Measurements from ENCODE around the gene ZNF385B.
"Not testable (repeated sequence)": the region's sequence is repeated elsewhere in the genome, so short reads cannot be mapped to it uniquely, and the experiment has no call there.

The ZNF385B gene

GRCh38 chr2:179645047-179645446 is 216.4 kb downstream of the ZNF385B start:
- Histone ChIP-seq H3K56ac (ENCODE audit: low read length) (no peak overlapping the region), H2AK5ac (ENCODE audit: low read length) (no peak overlapping the region), H2BK120ac (ENCODE audit: low read depth, low read length) (no peak overlapping the region), H3K4me1 (ENCODE audit: control insufficient read depth, low read depth, low read length) (no peaks in the 10 kb centered on the region), H3K27me3 (ENCODE audit: insufficient read depth, low read length, poor library complexity) (no peaks in the 10 kb centered on the region), H3K4me3 (ENCODE audit: low read length) (no peak overlapping the region), H2BK5ac (ENCODE audit: low read length) (no peak overlapping the region), H3K4ac (ENCODE audit: low read depth, low read length) (no peak overlapping the region), H3K18ac (ENCODE audit: low read length) (no peak overlapping the region), H4K5ac (ENCODE audit: low read length) (no peak overlapping the region), H3K27ac (ENCODE audit: low read depth, low read length) (no peak overlapping the region), H3K9ac (ENCODE audit: low read length) (no peak overlapping the region), H3K23ac (ENCODE audit: low read length) (no peak overlapping the region), H3K79me2 (ENCODE audit: control insufficient read depth, insufficient read depth, low read length) (no peaks in the 10 kb centered on the region), H3K36me3 (ENCODE audit: control insufficient read depth, insufficient read depth, low read length) (no peaks in the 10 kb centered on the region), H3K4me2 (ENCODE audit: low read length) (no peak overlapping the region), H3K79me1 (ENCODE audit: low read length) (no peaks in the 10 kb centered on the region), H4K8ac (ENCODE audit: low read depth, low read length) (no peak overlapping the region), H2BK15ac (replicated peaks; ENCODE audit: low read depth) (no peak overlapping the region)
- no peak for DNase-seq
- no CpG with 5 or more reads among the region's 2 CpGs for WGBS (ENCODE audit: extremely low coverage, insufficient coverage, low lambda C conversion rate)

- no peak for DNase-seq
- no peaks in the 10 kb centered on the region for H3K36me3 ChIP-seq (ENCODE audit: control insufficient read depth, insufficient read depth, low read length)
- H3K4ac ChIP-seq (ENCODE audit: low read depth, low read length), result no peak overlapping the region
- H4K8ac ChIP-seq (ENCODE audit: low read depth, low read length), result no peak overlapping the region
- H4K5ac ChIP-seq (ENCODE audit: low read length), result no peak overlapping the region
- H3K27ac ChIP-seq (ENCODE audit: low read depth, low read length), result no peak overlapping the region
- no peaks in the 10 kb centered on the region for H3K79me2 ChIP-seq (ENCODE audit: control insufficient read depth, insufficient read depth, low read length)
- no CpG with 5 or more reads among the region's 2 CpGs for WGBS (ENCODE audit: extremely low coverage, insufficient coverage, low lambda C conversion rate)
- H3K27me3 ChIP-seq (ENCODE audit: insufficient read depth, low read length, poor library complexity), result no peaks in the 10 kb centered on the region
- no peak overlapping the region for H3K18ac ChIP-seq (ENCODE audit: low read length)
- H3K56ac ChIP-seq (ENCODE audit: low read length), result no peak overlapping the region
- no peak overlapping the region for H3K9ac ChIP-seq (ENCODE audit: low read length)
- H3K79me1 ChIP-seq (ENCODE audit: low read length), result no peaks in the 10 kb centered on the region
- H3K4me3 ChIP-seq (ENCODE audit: low read length), result no peak overlapping the region
- no peak overlapping the region for H3K23ac ChIP-seq (ENCODE audit: low read length)
- no peak overlapping the region for H2BK5ac ChIP-seq (ENCODE audit: low read length)
- no peak overlapping the region for H2AK5ac ChIP-seq (ENCODE audit: low read length)
- H2BK120ac ChIP-seq (ENCODE audit: low read depth, low read length), result no peak overlapping the region
- H2BK15ac ChIP-seq (replicated peaks; ENCODE audit: low read depth), result no peak overlapping the region
- H3K4me1 ChIP-seq (ENCODE audit: control insufficient read depth, low read depth, low read length), result no peaks in the 10 kb centered on the region
- no peak overlapping the region for H3K4me2 ChIP-seq (ENCODE audit: low read length)
These were observed 218.9 kb downstream of the ZNF385B start for GRCh38 chr2:179642462-179642861.

- Histone ChIP-seq H3K4me3 (ENCODE audit: low read length) (no peak overlapping the region), H3K18ac (ENCODE audit: low read length) (no peak overlapping the region), H4K8ac (ENCODE audit: low read depth, low read length) (no peak overlapping the region), H3K79me2 (ENCODE audit: control insufficient read depth, insufficient read depth, low read length) (no peaks in the 10 kb centered on the region), H3K56ac (ENCODE audit: low read length) (no peak overlapping the region), H3K27ac (ENCODE audit: low read depth, low read length) (no peak overlapping the region), H3K36me3 (ENCODE audit: control insufficient read depth, insufficient read depth, low read length) (no peaks in the 10 kb centered on the region), H2BK120ac (ENCODE audit: low read depth, low read length) (no peak overlapping the region), H2BK5ac (ENCODE audit: low read length) (no peak overlapping the region), H4K5ac (ENCODE audit: low read length) (no peak overlapping the region), H3K23ac (ENCODE audit: low read length) (no peak overlapping the region), H3K4me2 (ENCODE audit: low read length) (no peak overlapping the region), H3K9ac (ENCODE audit: low read length) (no peak overlapping the region), H2AK5ac (ENCODE audit: low read length) (no peak overlapping the region), H3K4ac (ENCODE audit: low read depth, low read length) (no peak overlapping the region), H3K27me3 (ENCODE audit: insufficient read depth, low read length, poor library complexity) (no peaks in the 10 kb centered on the region), H3K79me1 (ENCODE audit: low read length) (no peaks in the 10 kb centered on the region), H2BK15ac (replicated peaks; ENCODE audit: low read depth) (no peak overlapping the region), H3K4me1 (ENCODE audit: control insufficient read depth, low read depth, low read length) (no peaks in the 10 kb centered on the region)
- DNase-seq, result no peak
- WGBS (ENCODE audit: extremely low coverage, insufficient coverage, low lambda C conversion rate), result no CpG with 5 or more reads among the region's 2 CpGs
These were observed 224.4 kb downstream of the ZNF385B start for GRCh38 chr2:179636995-179637394.

GRCh38 chr2:179636100-179636980 is 225.1 kb downstream of the ZNF385B start:
- H2BK15ac ChIP-seq (replicated peaks; ENCODE audit: low read depth), result no peak overlapping the region
- no peak overlapping the region for H3K27ac ChIP-seq (ENCODE audit: low read depth, low read length)
- no peaks in the 10 kb centered on the region for H3K27me3 ChIP-seq (ENCODE audit: insufficient read depth, low read length, poor library complexity)
- no peak overlapping the region for H3K4ac ChIP-seq (ENCODE audit: low read depth, low read length)
- H3K4me3 ChIP-seq (ENCODE audit: low read length), result no peak overlapping the region
- no peak overlapping the region for H3K56ac ChIP-seq (ENCODE audit: low read length)
- H2BK120ac ChIP-seq (ENCODE audit: low read depth, low read length), result no peak overlapping the region
- no peak overlapping the region for H4K5ac ChIP-seq (ENCODE audit: low read length)
- H3K18ac ChIP-seq (ENCODE audit: low read length), result no peak overlapping the region
- no peaks in the 10 kb centered on the region for H3K79me1 ChIP-seq (ENCODE audit: low read length)
- H3K4me2 ChIP-seq (ENCODE audit: low read length), result no peak overlapping the region
- no peak overlapping the region for H3K9ac ChIP-seq (ENCODE audit: low read length)
- H3K4me1 ChIP-seq (ENCODE audit: control insufficient read depth, low read depth, low read length), result no peaks in the 10 kb centered on the region
- H3K36me3 ChIP-seq (ENCODE audit: control insufficient read depth, insufficient read depth, low read length), result no peaks in the 10 kb centered on the region
- H3K23ac ChIP-seq (ENCODE audit: low read length), result no peak overlapping the region
- WGBS (ENCODE audit: extremely low coverage, insufficient coverage, low lambda C conversion rate), result no CpG with 5 or more reads among the region's 6 CpGs
- DNase-seq, result no peak
- no peak overlapping the region for H4K8ac ChIP-seq (ENCODE audit: low read depth, low read length)
- H3K79me2 ChIP-seq (ENCODE audit: control insufficient read depth, insufficient read depth, low read length), result no peaks in the 10 kb centered on the region
- no peak overlapping the region for H2AK5ac ChIP-seq (ENCODE audit: low read length)
- H2BK5ac ChIP-seq (ENCODE audit: low read length), result no peak overlapping the region

- not testable (repeated sequence) for H2BK120ac ChIP-seq (ENCODE audit: low read depth, low read length); H3K27ac ChIP-seq (ENCODE audit: low read depth, low read length); H3K27me3 ChIP-seq (ENCODE audit: insufficient read depth, low read length, poor library complexity); H3K36me3 ChIP-seq (ENCODE audit: control insufficient read depth, insufficient read depth, low read length); H3K79me1 ChIP-seq (ENCODE audit: low read length); H3K9ac ChIP-seq (ENCODE audit: low read length); H3K23ac ChIP-seq (ENCODE audit: low read length); H2BK5ac ChIP-seq (ENCODE audit: low read length); H3K18ac ChIP-seq (ENCODE audit: low read length); H2AK5ac ChIP-seq (ENCODE audit: low read length); H3K56ac ChIP-seq (ENCODE audit: low read length); H3K4me3 ChIP-seq (ENCODE audit: low read length); H4K8ac ChIP-seq (ENCODE audit: low read depth, low read length); H3K4ac ChIP-seq (ENCODE audit: low read depth, low read length); H3K4me2 ChIP-seq (ENCODE audit: low read length); DNase-seq; H2BK15ac ChIP-seq (replicated peaks; ENCODE audit: low read depth); H3K79me2 ChIP-seq (ENCODE audit: control insufficient read depth, insufficient read depth, low read length); H3K4me1 ChIP-seq (ENCODE audit: control insufficient read depth, low read depth, low read length); H4K5ac ChIP-seq (ENCODE audit: low read length)
- no CpG with 5 or more reads among the region's 2 CpGs for WGBS (ENCODE audit: extremely low coverage, insufficient coverage, low lambda C conversion rate)
These were observed 229.5 kb downstream of the ZNF385B start for GRCh38 chr2:179631769-179632385.

Measured in mesendoderm (in vitro differentiated cells).